ENCODE measurements around the gene OLFML1.

GRCh38 chr11:7547687-7548086 is 62.4 kb downstream of the OLFML1 start:
- no peak for TF ChIP-seq CTCF (IDR thresholded peaks at IDR 0.05)
- TF ChIP-seq ZFX (IDR thresholded peaks at IDR 0.05; ENCODE audit: borderline replicate concordance), result no peak
